ENCODE results near the gene LY6G6D.
A peak's percentile ranks its signal among the peaks of the same experiment; 100 is the strongest.

LY6G6D gene

DNA sequence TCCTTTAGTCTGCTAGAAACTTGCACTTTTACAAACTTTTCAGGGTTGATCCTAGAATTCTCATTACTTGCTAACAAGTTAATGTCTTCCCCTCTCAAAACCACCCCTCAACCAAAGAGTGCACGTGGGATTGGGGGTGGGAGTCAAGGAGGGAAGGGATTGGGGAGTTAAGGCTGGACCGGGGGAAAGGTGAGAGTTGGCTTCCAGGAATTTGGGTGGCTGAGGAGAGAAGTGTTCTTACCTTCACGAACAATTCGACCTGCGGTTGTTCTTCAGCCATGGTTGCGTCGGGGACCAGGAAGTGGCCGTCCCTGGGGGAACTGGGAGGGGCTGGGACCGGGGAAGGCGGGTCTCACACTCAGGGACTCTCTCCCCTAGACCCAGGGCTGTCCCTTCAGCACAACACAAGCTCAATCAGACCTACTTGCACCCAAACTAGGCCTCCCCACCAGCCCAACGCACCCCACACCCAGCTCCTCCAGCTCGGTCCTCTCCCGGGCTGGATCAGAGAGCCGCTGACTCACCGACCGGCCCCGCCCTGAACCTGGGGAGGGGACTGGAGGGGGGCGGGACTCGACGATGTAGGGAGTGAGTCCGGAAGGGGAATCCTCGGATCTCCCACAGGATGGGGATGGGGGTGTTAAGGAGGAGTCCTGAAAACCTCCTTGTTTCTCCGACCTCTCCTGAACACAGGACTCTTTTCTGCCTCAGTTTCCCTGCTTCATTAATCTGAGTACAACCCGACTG is 21.0 kb downstream of the LY6G6D start, which contains the start of gene CLIC1:
TSS of gene CLIC1 (minus strand) at position 510 of the 747 bp plus-strand sequence. CDS start at position 280, 230 bp downstream.
- DNase-seq (ENCODE audit: low read depth in 2 of 2) = peak; percentile 84
- H3K4me3 ChIP-seq (replicated peaks in 1 of 2; ENCODE audit: low read depth in 2 of 2, low read length in 2 of 2) = peak within 1 kb of the TSS; percentile 85 to 88

DNA sequence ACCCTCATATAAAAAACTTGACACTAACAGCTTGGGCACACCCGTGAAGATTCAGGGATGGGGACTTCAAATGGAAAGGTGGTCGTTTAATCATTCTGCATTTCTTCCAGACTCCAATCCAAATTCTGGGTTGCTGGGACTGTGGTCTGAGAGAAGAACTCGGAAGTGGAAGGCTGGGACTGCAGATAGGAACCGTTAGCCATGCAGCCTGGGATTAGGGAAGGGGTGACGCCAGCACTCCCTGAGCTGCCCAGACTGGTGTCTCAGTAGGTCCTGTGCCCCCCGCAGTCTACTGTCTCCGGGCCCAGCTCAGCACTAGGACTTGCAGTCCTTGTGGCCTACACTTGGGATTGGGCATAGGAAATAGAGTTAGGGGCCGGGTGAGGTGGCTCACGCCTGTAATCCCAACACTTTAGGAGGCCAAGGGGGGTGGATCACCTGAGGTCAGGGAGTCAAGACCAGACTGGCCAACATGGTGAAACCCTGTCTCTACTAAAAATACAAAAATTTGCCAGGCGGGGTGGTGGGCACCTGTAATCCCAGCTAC is 21.7 kb downstream of the LY6G6D start:
- TF ChIP-seq, protein P1, sequence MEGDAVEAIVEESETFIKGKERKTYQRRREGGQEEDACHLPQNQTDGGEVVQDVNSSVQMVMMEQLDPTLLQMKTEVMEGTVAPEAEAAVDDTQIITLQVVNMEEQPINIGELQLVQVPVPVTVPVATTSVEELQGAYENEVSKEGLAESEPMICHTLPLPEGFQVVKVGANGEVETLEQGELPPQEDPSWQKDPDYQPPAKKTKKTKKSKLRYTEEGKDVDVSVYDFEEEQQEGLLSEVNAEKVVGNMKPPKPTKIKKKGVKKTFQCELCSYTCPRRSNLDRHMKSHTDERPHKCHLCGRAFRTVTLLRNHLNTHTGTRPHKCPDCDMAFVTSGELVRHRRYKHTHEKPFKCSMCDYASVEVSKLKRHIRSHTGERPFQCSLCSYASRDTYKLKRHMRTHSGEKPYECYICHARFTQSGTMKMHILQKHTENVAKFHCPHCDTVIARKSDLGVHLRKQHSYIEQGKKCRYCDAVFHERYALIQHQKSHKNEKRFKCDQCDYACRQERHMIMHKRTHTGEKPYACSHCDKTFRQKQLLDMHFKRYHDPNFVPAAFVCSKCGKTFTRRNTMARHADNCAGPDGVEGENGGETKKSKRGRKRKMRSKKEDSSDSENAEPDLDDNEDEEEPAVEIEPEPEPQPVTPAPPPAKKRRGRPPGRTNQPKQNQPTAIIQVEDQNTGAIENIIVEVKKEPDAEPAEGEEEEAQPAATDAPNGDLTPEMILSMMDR (IDR thresholded peaks at IDR 0.05; ENCODE audit: low read depth, low read length) = no peak
- peak overlapping the region; percentile 85 to 88 for H3K4me3 ChIP-seq (replicated peaks in 1 of 2; ENCODE audit: low read depth in 2 of 2, low read length in 2 of 2)
- DNase-seq (ENCODE audit: low read depth in 2 of 2) = no peak

More for the DNA sequence above, 21.0 kb downstream of the LY6G6D start, which contains the start of gene CLIC1:
- TF ChIP-seq, protein P1 (IDR thresholded peaks at IDR 0.05; ENCODE audit: low read depth, low read length) = no peak

DNA sequence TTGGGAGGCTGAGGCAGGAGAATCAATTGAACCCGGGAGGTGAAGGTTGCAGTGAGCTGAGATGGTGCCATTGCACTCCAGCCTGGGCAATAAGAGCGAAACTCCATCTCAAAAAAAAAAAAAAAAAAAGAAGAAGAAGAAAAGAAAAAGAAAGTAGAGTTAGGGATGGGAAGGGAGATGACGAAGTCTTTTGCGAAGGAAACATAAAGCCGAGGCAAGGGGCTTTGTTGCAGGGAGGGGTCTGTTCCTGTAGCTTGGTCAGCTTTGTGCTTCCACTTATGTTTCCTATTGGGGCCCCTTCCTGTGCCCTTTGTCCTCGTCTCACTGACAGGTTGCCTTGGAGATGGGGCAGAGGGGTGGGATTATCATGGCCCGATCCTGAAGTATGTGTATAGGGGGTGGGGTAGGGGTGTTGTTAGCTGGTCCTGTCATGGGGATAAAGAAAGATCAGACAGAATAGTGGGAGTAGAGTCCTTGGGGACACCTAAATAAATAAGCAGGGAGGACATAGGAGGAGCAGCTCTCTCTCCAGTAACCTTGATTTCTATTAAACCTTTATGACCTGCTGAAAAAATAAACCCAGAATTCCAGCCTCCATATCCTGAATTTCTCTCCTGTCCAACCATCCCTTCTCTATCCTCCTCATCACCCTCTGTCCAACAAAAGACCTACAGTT is 22.3 kb downstream of the LY6G6D start:
- peak in 1 of 2 donors; percentile 57 for DNase-seq (ENCODE audit: low read depth in 2 of 2)
- TF ChIP-seq, protein P1 (IDR thresholded peaks at IDR 0.05; ENCODE audit: low read depth, low read length) = no peak
- no peak overlapping the region for H3K4me3 ChIP-seq (replicated peaks in 1 of 2; ENCODE audit: low read depth in 2 of 2, low read length in 2 of 2)

DNA sequence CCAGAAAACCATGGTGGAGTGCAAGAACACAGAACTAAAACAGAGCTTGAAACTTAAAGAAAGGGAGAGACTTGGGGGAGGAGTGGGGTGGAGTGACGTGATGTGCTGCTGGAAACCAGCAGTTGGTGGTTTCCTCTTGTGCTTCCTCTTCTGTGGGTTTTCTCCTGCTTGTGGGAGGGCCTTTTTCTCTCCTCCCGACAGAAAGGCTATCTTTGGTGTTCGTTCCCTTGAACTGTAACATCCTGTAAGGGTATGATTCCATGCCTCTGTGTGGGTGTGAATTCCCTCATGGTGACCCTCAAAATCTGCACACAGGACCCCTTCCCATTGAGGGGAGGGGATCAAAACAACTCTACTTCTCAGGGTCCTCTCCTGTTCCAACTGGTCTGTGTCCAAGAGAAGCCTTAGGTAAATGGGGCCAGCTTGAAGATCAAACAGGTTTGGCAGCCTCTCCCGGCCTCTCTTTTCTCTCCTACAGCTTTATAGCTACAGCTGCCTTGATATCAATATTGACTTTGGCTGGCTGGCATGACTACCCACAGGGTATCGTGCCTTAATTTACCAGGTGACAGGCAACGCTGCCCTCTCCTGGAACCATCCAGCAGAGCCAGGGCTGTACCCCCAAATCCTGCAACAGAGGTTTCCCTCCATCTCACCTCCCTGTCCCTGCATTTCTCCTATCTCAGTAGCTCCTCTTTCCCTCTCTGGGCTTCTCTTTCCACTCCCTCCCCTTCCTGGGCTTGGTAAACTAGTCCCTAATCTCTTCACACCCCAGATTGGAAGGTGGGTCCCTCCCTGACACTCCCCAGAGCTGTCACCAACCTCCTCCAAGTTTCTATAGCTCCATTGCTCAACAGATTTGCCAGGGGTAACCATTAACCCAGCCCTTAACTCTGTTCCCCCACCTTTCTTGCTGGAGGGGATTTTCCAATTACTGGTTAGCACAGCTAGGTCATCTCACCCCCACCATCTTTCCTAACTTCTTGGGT is 23.1 kb downstream of the LY6G6D start:
- DNase-seq (ENCODE audit: low read depth in 2 of 2) = peak; percentile 84 to 91
- TF ChIP-seq, protein P1 (IDR thresholded peaks at IDR 0.05; ENCODE audit: low read depth, low read length) = peak; percentile 10
- peak overlapping the region in 1 of 2 donors; percentile 11 for H3K4me3 ChIP-seq (replicated peaks in 1 of 2; ENCODE audit: low read depth in 2 of 2, low read length in 2 of 2)

- peak within 1 kb of the TSS; percentile 89 to 94 for H3K4me3 ChIP-seq (replicated peaks in 1 of 2; ENCODE audit: low read depth in 2 of 2, low read length in 2 of 2)
- TF ChIP-seq, protein P1 (IDR thresholded peaks at IDR 0.05; ENCODE audit: low read depth, low read length) = no peak
- peak; percentile 99 for DNase-seq (ENCODE audit: low read depth in 2 of 2)
Measured at GRCh38 chr6:31739639-31740396, 24.7 kb downstream of the LY6G6D start, which contains the start of gene MSH5. Gene MSH5 (plus strand): TSS chr6:31740005. CDS start chr6:31740467, 462 bp downstream.

All from cardiac fibroblast (primary cell).